NCI-H2196 (cell line): Measurements from ENCODE around the gene B3GAT3.
"Not testable (repeated sequence)": the region's sequence is repeated elsewhere in the genome, so short reads cannot be mapped to it uniquely, and the experiment has no call there.

Experiments
- DNase-seq: peaks from one replicate; lab custom pipeline; 2025; ENCODE audit not compliant: unreplicated experiment; lab: John Stamatoyannopoulos, UW

The B3GAT3 gene

DNA sequence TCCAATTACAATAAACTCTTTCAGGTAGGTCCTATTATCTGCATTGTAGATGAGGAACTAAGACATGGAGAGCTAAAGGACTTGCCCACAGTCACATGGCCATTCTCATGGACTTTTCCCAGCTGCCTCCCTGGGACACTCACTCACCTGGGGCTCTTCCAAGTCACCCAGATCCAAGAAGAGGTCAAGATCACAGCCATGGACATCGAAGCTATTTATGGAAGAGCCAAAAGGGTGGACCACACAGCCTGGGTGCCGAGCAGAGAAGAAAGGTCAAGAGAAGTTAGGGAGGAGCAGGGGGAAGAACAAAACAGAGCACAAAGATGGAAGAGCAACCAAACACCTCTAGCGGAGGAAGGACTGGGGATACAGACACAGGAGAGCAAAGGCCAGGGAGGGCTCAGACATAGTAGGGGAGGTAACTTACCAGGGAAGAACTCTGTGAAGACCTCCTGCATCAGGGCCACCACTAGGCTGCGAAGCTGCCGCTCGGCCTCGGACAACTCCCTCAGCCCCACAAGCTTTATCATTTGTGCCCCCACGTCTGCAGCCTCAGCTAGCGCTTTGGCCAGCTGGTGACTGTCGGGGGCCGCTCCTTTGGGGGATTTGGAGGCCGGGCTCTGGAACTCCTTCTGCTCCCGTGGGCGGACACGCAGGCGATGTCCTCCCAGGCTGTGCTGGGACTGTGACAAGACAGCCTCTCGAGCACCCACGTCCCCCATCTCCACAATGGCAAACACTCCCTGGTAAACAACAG lies 40.6 kb downstream of the B3GAT3 start:
- DNase-seq: no peak

DNA sequence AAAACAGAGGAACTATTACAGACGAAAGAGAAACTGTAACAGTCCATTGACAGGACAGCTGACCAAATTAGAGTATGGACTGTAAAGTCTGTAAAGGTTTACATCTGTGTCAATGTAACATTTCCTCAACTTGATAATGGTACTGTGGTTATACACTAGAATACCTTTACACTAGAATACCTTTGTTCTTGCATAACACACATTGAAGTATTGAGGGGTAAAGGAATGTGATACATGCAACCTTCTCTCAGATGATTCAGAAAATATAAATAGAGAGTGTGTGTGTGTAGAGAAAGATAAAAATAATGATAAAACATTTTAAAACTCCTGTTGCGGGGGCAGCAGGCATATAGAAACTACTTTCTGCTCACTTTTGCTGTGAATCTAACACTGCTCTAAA lies 42.5 kb downstream of the B3GAT3 start:
- DNase-seq: no peak

DNA sequence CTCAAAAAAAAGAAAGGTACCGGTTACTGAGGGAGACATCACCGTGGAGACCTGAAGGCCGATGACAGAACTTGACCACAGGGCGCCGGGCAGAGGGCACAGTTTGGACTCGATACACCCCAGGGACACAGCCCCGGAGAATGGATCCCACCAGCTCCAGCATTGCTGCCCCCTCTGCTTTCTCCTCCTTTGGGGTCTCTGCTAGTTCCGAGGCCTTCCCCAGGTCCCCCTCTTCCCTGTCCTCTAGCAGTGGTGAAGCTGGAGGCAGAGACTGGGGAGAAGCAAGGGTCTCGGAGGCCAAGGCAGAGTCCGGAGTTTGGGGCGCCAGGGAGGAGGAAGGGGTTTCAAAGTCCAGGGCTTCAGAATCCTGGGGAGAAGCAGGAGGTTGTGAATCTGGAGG lies 43.2 kb downstream of the B3GAT3 start:
- DNase-seq: no peak

DNA sequence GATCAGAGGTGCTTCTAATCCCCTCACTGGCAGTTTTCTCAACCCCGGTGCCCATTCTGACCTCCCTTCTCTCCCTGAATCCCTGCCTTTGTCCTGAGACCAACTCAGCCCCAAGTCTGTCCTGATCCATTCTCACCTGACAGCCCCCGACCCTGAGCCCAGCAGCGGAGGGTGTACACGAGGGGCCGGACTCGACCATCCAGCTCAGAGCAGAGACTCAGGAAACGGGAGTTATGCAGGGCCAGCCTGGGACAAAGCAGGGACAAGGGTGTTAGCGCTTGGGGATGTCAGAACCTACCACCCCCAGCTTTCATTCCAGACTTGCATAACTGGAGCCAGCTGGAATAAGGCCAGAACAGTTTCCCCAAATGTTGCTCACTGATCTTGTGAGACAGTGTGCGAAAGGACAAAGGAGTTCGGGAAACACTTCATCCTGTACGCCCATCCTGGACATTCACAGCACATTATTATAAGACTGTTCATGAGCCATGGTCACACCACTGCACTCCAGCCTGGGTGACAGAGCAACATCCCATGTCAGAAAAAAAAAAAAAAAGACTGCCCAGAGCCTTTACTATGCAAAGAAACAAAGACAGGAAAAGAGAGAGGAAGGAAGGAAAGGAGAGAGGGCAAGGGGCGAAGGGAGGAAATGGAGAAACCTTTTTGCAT lies 44.6 kb downstream of the B3GAT3 start:
- DNase-seq: no peak

DNA sequence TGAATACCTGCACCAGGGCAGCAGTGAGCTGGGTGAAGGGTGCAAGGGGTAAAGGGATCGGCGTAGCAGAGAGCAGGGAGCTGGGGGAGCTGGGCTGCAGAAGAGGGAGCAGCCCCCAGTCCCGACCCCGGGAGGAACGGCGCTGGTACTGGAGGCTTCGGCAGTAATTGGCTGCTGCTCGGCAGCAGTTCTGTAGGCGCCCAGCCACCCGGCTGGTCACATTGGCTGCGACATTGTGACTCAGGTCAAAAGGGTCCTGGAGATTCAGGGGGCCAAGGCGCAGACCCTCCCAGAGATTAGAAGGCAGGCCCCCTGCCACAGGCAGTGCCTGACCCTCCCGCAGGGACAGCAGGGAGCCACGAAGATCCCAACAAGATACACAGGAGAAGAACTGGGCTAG lies 45.9 kb downstream of the B3GAT3 start:
- DNase-seq: no peak

GRCh38 chr11:62575156-62575555 lies 46.6 kb downstream of the B3GAT3 start:
- DNase-seq: no peak

DNA sequence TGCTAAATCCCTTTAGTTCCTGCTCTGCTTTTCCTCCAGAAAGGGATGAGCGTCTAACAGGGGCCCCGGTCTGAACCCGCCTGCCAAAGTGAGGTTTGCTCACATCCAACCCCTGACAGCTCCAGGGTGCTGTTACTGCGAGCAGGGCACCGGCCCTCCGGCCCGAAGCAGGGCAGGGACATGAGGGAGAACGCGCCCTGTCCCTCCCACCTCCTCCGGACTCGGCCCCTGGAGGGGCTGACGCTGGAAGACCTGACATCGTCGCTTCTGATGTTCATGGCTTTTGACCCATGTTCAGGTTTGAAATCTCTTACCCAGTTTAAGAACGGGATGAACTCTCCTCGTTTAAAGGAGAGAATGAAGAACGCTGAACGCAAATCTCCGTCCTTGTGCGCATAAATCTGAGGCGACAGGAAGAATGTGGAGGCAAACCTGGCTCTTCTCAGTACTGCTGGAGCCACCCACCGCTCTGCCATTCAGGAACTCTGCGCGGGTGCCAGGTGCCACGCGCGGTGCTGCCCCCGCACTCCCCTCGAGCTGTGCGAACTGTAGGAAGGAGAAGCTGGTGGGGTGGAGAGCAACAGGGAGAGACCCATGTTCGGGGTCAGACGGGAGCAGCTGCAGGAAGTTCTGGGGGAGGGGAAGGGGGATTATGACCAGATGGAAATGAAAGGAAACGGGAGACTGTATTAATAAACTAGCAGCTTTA lies 47.3 kb downstream of the B3GAT3 start:
- peak; percentile 18 for DNase-seq

- DNase-seq: peak; percentile 99
Measured at GRCh38 chr11:62573592-62574362, 48.0 kb downstream of the B3GAT3 start, which contains the start of gene EEF1G. Gene EEF1G (minus strand): TSS chr11:62573891. CDS start chr11:62573842, 49 bp downstream.

DNA sequence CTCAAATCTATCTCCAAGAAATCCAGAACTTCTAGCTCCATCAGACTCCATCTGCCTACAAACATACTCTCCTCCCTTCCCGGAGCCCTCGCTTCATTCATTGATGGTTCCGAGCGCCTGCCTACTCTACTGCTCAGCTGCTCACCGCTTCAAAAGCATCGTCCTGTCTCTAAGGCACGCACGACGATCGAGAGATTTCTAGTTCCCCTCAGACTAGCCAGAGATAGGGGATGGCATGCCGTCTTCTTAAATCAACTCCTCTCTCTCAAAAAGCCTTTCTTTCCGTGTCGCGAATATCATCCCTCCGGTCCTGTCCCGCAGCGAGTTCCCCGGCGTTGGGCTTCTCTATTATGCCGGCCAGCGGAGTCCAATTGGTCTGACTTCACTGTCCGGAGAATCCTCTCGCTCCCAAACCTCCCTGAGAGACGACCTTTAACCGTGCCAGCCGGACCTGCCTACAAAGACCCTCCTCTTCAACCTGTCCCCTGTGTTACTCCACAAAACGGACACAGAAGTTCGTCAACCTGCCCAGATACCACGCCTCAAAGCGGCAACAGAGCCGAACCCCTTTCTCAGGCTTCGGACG lies 48.7 kb downstream of the B3GAT3 start:
- no peak for DNase-seq

DNA sequence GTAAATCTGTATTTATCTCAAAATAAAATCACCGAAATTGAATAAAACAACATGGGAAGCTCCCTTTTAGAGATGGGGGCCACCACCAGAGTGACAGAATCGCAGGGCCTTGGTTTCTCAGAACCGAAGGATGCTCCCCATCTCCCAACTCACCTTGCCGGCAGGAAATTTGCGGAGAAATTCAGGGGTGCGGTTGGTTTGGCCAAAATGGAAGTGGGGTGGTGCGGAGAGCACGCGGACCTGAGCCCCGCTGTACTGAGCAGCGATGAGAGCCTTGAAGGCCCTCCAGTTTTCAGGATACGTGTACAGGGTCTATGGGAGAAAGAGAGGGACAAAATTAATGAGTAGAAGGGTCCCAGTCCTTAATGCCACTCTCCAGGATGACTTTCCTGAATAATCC lies 49.4 kb downstream of the B3GAT3 start:
- DNase-seq: no peak

- not testable (repeated sequence) for DNase-seq
Measured at GRCh38 chr11:62571493-62571892, 50.3 kb downstream of the B3GAT3 start.

GRCh38 chr11:62570903-62571302 lies 50.9 kb downstream of the B3GAT3 start:
- not testable (repeated sequence) for DNase-seq

- DNase-seq: no peak
Measured at GRCh38 chr11:62569611-62570010, 52.2 kb downstream of the B3GAT3 start.

DNA sequence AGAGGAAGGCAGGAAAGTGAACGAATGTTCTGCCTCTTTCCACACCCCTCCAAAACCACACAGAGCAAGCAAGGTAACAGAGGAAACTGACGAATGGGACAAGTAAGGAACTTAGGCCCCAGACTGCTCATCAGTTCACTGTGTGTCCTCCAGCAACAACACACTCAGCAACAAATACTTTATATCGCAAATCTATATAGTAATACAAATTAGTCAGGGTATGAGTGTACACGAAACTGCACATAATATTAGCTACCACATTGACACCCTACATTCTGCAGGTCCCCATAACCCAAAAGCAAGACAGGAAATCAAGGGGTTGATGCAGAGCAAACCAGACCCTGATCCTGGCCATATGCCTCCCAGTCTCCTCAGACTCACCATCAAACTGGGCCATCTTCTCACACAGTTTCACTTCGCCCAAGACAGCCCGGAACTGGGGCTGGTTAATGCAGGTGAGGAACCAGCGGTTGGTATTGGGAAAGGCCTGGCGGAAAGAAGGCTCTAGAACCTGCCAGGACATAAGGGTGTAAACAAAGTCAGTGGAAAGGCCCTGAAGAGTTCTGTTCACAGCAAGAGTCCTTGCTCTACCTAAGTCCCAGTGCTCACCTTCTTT lies 54.7 kb downstream of the B3GAT3 start:
- DNase-seq: no peak

DNA sequence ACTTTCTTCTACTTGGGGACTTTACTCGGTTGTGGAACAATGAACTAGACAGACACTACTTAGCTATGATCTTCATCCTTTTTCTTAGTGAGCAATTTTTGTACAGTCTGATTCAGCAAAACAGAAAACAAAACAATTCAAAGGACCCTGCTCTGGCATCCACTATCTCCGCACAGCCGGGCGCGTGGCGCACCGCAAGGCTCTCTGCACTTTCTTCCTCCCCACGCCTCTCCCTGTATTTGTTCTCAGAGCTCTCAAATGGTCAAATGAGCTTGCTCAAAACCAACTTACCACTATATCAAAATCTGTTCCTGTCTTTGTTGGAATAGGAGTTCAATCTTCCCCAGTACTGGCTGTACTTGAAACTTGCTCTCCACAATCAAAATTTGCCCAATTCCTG lies 55.5 kb downstream of the B3GAT3 start:
- DNase-seq: no peak
